Osteocyte (in vitro differentiated cells): ENCODE measurements around the gene SCPEP1. TPM values are rescaled to one million over a fixed set of nuclear protein-coding genes. Genes with fewer than 3 reads are reported as not detected.

Experiments used
- DNase-seq: peaks from one replicate; pipeline ENCODE4 v3.0.0; 2021; ENCODE audit warnings: mixed read lengths; ENCODE audit not compliant: unreplicated experiment; ENCODE audit errors: extremely low spot score
- H3K27ac Mint-ChIP-seq: one replicate; pipeline ENCODE4 v1.8.0; 2021; ENCODE audit warnings: mild to moderate bottlenecking, mixed read lengths; ENCODE audit not compliant: unreplicated experiment
- H3K27me3 Mint-ChIP-seq: one replicate; pipeline ENCODE4 v1.8.0; 2021; ENCODE audit warnings: mixed read lengths; ENCODE audit not compliant: unreplicated experiment
- H3K36me3 Mint-ChIP-seq: one replicate; pipeline ENCODE4 v1.8.0; 2021; ENCODE audit warnings: mixed read lengths; ENCODE audit not compliant: unreplicated experiment
- H3K4me1 Mint-ChIP-seq: one replicate; pipeline ENCODE4 v1.8.0; 2021; ENCODE audit warnings: mixed read lengths; ENCODE audit not compliant: unreplicated experiment
- H3K4me3 Mint-ChIP-seq: one replicate; pipeline ENCODE4 v1.8.0; 2021; ENCODE audit warnings: mild to moderate bottlenecking, moderate library complexity, mixed read lengths; ENCODE audit not compliant: unreplicated experiment
- H3K9me3 Mint-ChIP-seq: one replicate; pipeline ENCODE4 v1.8.0; 2021; ENCODE audit warnings: mixed read lengths; ENCODE audit not compliant: unreplicated experiment
- CTCF ChIP-seq: fragments of 200-600 bp; sonication (generic); IDR thresholded peaks from 2 replicates; pipeline ENCODE4 v1.5.0; 2021; ENCODE audit warnings: antibody characterized with exemption, mild to moderate bottlenecking, moderate library complexity
- total RNA-seq: library from RNA; stranded (reverse); gene quantifications from 2 replicates; pipeline ENCODE4 v1.2.1, GENCODE V29; 2021

Gene SCPEP1
- total RNA-seq, 1 donor from 2014 or later: 68.9 TPM

GRCh38 chr17:57002904-57003303, 25.0 kb downstream of the SCPEP1 start:
- Mint-ChIP-seq H3K4me3 (no peak overlapping the region), H3K36me3 (peaks cover 17% of the 10 kb centered on the region), H3K27ac (no peak overlapping the region), H3K27me3 (no peaks in the 10 kb centered on the region), H3K9me3 (no peaks in the 10 kb centered on the region), H3K4me1 (no peaks in the 10 kb centered on the region)
- TF ChIP-seq CTCF: no peak
- no peak for DNase-seq

GRCh38 chr17:57004944-57005579, 27.1 kb downstream of the SCPEP1 start:
- TF ChIP-seq CTCF: peak; percentile 11
- Mint-ChIP-seq H3K27ac (no peak overlapping the region), H3K9me3 (no peaks in the 10 kb centered on the region), H3K36me3 (peaks cover 12% of the 10 kb centered on the region), H3K4me3 (no peak overlapping the region), H3K27me3 (peaks cover 8% of the 10 kb centered on the region), H3K4me1 (no peaks in the 10 kb centered on the region)
- DNase-seq: no peak

- H3K9me3 Mint-ChIP-seq: no peaks in the 10 kb centered on the region
- no peak overlapping the region for H3K27ac Mint-ChIP-seq
- no peak overlapping the region for H3K4me3 Mint-ChIP-seq
- no peak for TF ChIP-seq CTCF
- no peaks in the 10 kb centered on the region for H3K4me1 Mint-ChIP-seq
- peaks cover 9% of the 10 kb centered on the region for H3K27me3 Mint-ChIP-seq
- DNase-seq: no peak
- H3K36me3 Mint-ChIP-seq: peaks cover 12% of the 10 kb centered on the region
Measured at GRCh38 chr17:57006040-57006439, 28.1 kb downstream of the SCPEP1 start.

GRCh38 chr17:57008958-57009357, 31.0 kb downstream of the SCPEP1 start:
- no peak for DNase-seq
- Mint-ChIP-seq H3K4me3 (no peak overlapping the region), H3K36me3 (peaks cover 5% of the 10 kb centered on the region), H3K27me3 (peaks cover 17% of the 10 kb centered on the region), H3K27ac (no peak overlapping the region), H3K9me3 (no peaks in the 10 kb centered on the region), H3K4me1 (no peaks in the 10 kb centered on the region)
- no peak for TF ChIP-seq CTCF

GRCh38 chr17:57009737-57010445, 32.0 kb downstream of the SCPEP1 start:
- peak; percentile 61 for TF ChIP-seq CTCF
- Mint-ChIP-seq H3K27me3 (peaks cover 17% of the 10 kb centered on the region), H3K4me3 (no peak overlapping the region), H3K9me3 (no peaks in the 10 kb centered on the region), H3K36me3 (peaks cover 5% of the 10 kb centered on the region), H3K4me1 (no peaks in the 10 kb centered on the region), H3K27ac (no peak overlapping the region)
- DNase-seq: no peak
